Measurements from ENCODE around the gene TMEM126B. TPM values are rescaled to one million over a fixed set of nuclear protein-coding genes. Genes with fewer than 3 reads are reported as not detected.
A peak's percentile ranks its signal among the peaks of the same experiment; 100 is the strongest.
"Not testable (repeated sequence)": the region's sequence is repeated elsewhere in the genome, so short reads cannot be mapped to it uniquely, and the experiment has no call there.

TMEM126B gene
- total RNA-seq, result 50.1 and 83.6 TPM in 2 replicates

GRCh38 chr11:85627998-85628770 is at the start of gene TMEM126B:
TSS of gene TMEM126B (plus strand) at chr11:85628593. CDS start at chr11:85628608, 15 bp downstream.
- peak; percentile 56 for DNase-seq (ENCODE audit: extremely low read depth, low read depth, low spot score)

- DNase-seq (ENCODE audit: extremely low read depth, low read depth, low spot score), result no peak
Observed at GRCh38 chr11:85582111-85582510, 46.3 kb upstream of the TMEM126B start.

GRCh38 chr11:85589373-85589772 is 39.0 kb upstream of the TMEM126B start:
- DNase-seq (ENCODE audit: extremely low read depth, low read depth, low spot score), result no peak

- DNase-seq (ENCODE audit: extremely low read depth, low read depth, low spot score), result peak; percentile 4
Observed at GRCh38 chr11:85590848-85591483, 37.4 kb upstream of the TMEM126B start.

GRCh38 chr11:85595285-85595884 is 33.0 kb upstream of the TMEM126B start:
- DNase-seq (ENCODE audit: extremely low read depth, low read depth, low spot score), result peak; percentile 29

DNA sequence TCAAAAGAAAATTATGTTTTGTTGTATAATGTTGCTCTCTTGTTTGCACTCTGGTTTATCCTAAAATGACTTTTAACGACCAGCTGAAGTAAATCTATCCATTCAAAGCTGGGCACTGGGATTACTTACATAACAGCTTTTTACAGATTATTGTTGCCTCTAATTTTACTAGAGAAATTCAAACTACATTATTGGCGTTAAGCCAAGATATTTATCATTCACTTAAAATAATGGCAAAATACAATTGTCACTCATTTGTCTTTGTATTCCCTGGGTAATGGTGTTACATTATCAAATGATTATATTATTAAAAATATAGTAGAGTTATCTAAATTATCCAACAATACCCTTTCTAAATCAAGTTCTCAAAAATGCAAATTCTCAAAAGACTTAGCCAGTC is 31.5 kb upstream of the TMEM126B start:
- no peak for DNase-seq (ENCODE audit: extremely low read depth, low read depth, low spot score)

- DNase-seq (ENCODE audit: extremely low read depth, low read depth, low spot score), result no peak
Observed at GRCh38 chr11:85599083-85599482, 29.3 kb upstream of the TMEM126B start.

- DNase-seq (ENCODE audit: extremely low read depth, low read depth, low spot score), result no peak
Observed at GRCh38 chr11:85602526-85603213, 25.7 kb upstream of the TMEM126B start.

- no peak for DNase-seq (ENCODE audit: extremely low read depth, low read depth, low spot score)
Observed at GRCh38 chr11:85603220-85603619, 25.2 kb upstream of the TMEM126B start.

GRCh38 chr11:85606237-85606636 is 22.2 kb upstream of the TMEM126B start:
- not testable (repeated sequence) for DNase-seq (ENCODE audit: extremely low read depth, low read depth, low spot score)

DNA sequence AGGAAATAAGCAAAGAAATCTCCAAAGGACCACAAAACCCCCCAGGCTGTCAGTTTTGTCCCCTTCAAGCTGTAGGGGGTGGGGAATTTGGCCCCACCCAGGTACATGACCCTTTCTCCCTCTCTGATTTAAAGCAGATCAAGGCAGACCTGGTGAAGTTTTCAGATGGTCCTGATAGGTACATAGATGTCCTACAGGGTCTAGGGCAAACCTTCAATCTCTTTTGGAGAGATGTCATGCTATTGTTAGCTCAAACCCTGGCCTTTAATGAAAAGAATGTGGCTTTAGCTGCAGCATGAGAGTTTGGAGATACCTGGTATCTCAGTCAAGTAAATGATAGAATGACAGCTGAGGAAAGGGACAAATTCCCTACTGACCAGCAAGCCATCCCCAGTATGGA is 19.8 kb upstream of the TMEM126B start:
- not testable (repeated sequence) for DNase-seq (ENCODE audit: extremely low read depth, low read depth, low spot score)

DNA sequence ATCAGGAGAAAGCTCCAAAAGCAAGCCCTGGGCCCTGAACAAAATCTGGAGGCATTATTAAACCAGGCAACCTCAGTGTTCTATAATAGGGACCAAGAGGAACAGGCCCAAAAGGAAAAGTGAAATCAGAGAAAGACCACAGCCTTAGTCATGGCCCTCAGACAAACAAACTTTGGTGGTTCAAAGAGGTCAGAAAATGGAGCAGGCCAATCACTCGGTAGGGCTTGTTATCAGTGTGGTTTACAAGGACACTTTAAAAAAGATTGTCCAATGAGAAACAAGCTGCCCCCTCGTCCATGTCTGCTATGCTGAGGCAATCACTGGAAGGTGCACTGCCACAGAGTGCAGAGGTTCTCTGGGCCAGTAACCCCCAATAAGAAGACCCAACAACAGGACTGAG is 19.1 kb upstream of the TMEM126B start:
- DNase-seq (ENCODE audit: extremely low read depth, low read depth, low spot score), result not testable (repeated sequence)

GRCh38 chr11:85611643-85612042 is 16.8 kb upstream of the TMEM126B start:
- DNase-seq (ENCODE audit: extremely low read depth, low read depth, low spot score), result not testable (repeated sequence)

GRCh38 chr11:85619499-85619898 is 8.9 kb upstream of the TMEM126B start:
- no peak for DNase-seq (ENCODE audit: extremely low read depth, low read depth, low spot score)

GRCh38 chr11:85620256-85620655 is 8.1 kb upstream of the TMEM126B start:
- no peak for DNase-seq (ENCODE audit: extremely low read depth, low read depth, low spot score)

GRCh38 chr11:85626496-85626895 is 1.9 kb upstream of the TMEM126B start:
- no peak for DNase-seq (ENCODE audit: extremely low read depth, low read depth, low spot score)

GRCh38 chr11:85627332-85627997 is 928 bp upstream of the TMEM126B start, which contains the start of gene DLG2:
TSS of gene DLG2 (minus strand) at chr11:85627344.
- no peak for DNase-seq (ENCODE audit: extremely low read depth, low read depth, low spot score)

DNA sequence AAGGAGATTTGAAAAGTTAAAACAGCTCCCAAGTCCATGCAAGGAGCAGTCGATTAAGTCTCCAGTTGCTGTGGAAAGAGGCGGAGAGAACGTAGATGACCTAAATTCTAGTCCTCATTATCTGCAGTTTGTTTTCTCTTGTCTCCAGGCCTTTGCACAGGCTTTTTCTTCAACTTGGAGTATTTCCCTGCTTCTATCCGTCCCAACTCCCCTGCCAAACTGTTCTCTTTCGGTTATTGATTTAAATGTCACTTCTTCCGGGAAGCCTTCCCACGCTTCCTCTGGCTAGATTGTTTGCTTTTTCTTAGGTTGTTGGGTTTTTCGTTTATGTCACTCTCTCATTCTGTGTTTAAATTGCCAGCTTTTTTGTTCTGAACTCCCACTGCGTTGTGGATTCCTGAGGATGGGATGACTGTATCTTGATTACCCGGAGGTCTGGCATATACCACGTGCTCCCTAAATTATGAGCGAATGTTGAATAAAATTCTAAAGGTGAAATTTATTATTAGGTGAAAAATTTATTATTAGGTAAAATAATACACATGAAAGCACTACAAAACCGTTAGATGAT is 463 bp downstream of the TMEM126B start:
- no peak for DNase-seq (ENCODE audit: extremely low read depth, low read depth, low spot score)

DNA sequence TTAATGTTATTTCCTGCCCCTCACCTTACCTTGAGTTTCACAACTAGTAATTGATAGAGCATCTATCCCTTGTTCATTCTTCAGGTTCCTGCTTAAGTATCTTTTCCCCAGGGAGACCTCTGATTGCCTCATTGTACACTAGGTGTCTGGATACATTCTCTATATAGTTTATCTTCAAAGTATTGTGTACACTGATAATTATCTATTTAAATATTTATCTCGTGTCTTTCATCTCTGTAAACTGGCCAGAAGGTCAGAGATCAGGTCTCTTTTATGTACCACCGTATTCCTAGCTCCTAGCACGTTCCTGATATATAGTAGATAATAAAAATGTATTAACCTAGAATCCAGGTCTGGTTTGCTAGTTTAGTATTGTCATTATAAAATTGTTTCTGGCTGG is 6.4 kb downstream of the TMEM126B start:
- DNase-seq (ENCODE audit: extremely low read depth, low read depth, low spot score), result no peak

- no peak for DNase-seq (ENCODE audit: extremely low read depth, low read depth, low spot score)
Observed at GRCh38 chr11:85643191-85643614, 14.8 kb downstream of the TMEM126B start.

All from glomerular endothelial cell (primary cell).